ENCODE results near the gene LDLRAD3.
"Not testable (repeated sequence)": the region's sequence is repeated elsewhere in the genome, so short reads cannot be mapped to it uniquely, and the experiment has no call there.

The LDLRAD3 gene

GRCh38 chr11:36026315-36026968 is 82.6 kb downstream of the LDLRAD3 start:
- no peak for DNase-seq

DNA sequence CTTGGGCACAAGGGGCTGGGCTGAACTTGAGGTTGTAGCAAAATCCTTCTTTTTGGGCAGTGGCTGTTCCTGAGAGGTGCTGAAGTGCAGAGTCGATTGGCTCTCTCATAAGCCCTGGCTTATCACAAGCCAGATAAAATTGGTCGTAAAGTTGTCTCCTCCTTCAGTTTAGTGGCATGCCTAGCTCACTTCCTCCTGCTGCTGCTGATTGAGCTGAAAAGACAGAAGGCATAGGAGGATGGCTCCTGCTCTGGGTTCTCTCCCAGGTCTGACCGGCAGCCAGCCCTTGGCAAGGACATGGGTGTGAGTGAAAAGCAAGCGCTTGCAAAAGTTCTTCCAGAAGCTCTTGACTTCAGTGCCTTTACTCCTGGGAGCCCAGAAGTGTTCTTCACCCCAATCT is 83.9 kb downstream of the LDLRAD3 start:
- DNase-seq = no peak

DNA sequence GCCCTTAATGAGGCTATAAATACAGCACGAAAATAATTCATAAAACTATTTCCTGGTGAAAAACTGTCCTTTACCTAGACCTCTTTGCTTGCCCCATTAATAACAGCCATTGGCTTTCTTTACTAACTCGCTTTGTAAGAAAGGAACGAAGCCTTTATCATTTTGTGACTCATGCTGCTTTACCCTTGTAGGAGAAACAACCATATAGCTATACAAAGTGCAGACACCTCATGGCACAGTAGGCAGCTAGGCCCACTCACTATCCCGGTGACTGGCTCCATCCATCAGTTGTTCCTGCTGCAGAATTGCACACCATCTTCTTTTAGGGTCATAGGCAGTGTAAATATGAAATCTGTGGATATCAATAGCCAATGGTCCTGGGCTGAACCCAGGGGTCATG is 85.8 kb downstream of the LDLRAD3 start:
- no peak for DNase-seq

DNA sequence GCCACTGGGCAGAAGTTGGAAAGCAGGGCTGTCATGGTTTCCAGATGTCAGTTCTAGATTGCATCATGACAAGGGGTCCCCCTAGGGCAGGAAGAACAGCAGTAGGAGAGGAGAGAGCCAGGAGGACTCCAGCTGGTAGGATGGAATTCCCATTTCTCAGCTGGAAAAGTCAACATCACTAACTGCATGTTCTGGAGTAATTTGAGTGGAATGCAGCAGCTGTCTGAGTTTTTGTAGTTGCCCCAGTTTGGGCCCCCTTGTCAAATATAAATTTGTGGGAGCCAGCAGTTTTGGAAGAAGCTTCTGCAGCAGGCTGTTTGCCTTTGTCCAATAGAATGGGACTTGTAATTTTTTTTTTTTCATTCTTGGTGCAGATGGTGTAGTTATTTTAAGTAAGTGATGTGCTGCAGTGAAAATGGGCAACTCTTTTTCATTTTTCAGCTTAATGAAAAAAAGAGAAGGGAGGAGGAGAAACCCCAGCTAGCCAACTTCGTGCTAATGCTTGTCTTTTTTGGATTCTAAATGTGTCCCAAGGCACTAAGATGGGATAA is 86.9 kb downstream of the LDLRAD3 start:
- no peak for DNase-seq

DNA sequence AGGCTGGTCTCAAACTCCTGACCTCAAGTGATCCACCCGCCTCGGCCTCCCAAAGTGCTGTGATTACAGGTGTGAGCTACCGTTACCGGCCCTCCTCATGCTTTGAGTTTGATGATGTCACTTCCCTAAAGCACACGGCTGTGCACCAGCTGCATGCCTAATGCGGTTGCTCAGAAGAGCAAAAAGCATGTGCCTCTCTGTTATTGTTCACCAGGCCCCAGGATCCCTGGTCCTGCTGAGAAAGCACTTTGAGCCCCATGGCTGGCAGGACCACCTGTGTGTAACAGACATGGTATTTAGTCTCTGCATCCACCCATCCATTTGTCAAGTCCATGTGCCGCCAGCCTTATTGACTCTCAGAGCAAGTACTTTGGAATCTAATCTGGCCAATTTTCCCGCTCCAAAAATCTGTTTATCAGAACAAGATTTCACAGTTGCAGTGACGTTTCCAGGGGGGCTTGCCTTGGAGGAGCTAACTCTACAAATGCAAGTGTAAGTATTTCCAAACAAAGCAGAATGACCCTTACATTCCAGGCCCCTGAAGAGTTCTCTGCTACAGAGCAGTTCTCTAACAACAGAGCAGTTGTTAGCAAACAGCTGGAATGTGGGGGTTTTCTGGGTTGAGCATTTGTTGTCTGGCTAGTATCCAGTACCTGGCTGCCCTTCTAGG is 89.4 kb downstream of the LDLRAD3 start:
- DNase-seq = no peak

DNA sequence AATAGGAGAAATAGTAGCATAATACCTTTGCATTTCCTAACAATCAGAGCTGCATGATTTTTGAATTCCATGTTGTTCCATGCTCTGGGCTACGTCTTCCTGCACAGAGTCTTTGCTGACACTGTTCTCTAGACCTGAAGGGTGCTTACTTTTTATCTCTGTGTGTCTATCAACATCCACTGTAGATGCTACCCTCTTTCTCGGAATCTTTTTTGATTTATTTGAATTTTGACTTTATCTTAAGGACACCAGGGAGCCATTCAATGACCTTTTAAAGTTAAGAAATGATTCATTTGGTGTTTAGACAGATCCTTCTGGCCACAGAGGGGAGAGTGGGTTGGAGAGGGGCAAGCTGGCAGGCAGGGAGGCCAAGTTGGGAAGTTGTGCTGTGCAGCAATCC is 90.1 kb downstream of the LDLRAD3 start:
- no peak for DNase-seq

GRCh38 chr11:36034551-36035331 is 90.9 kb downstream of the LDLRAD3 start:
- no peak for DNase-seq

- DNase-seq = no peak
Observed at GRCh38 chr11:36035454-36035853, 91.6 kb downstream of the LDLRAD3 start.

GRCh38 chr11:36035999-36036398 is 92.1 kb downstream of the LDLRAD3 start:
- DNase-seq = no peak

- DNase-seq = no peak
Observed at GRCh38 chr11:36037031-36037430, 93.2 kb downstream of the LDLRAD3 start.

DNA sequence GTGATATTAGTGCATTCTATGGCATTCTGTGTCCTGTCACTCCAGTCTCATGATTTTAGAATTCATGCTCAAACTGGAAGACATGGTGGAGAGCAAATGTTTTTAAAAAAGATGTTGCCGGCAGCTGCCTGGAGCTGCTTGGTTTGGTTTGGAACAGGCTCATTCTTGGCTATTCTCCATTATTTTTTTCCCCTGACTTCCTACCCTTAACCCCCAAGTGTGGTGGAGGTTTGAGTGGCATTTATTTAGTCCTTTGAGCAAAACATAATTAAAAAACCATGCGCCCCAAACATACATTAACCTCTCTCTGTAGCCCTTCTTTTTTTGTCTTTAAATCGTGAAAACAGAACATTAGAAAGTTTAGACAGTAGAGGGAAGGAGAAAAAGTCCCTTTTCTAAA is 94.7 kb downstream of the LDLRAD3 start:
- DNase-seq = no peak

- DNase-seq = no peak
Observed at GRCh38 chr11:36039471-36039870, 95.6 kb downstream of the LDLRAD3 start.

DNA sequence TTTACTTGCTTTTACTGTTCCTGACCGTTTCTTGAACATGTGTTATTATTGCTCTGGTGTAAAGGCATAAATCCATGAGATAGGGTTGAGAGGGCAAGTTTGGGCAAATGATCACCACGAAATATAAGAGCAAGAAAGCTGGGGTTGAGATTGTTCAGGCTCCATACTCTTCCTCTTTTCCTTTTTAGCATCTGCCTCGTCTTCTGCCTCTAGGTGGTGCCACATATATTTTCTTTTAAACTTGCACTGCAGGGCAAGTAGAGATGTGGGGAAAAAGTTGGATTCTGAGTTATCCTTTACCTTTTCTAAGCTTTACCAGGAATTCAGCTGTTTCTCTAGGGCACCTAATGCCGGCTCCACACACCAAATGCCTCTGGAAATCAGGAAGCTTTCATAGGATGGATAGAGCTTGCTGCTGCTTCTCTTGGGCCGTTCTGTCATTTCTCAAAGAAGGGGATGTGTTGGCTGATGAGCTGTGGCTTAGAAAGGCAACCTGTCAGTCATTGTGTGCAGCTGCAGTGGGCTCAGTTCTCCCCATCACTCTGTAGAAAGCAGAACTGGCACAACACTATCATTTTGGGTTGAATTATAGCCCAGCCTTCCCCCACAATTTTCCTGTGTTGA is 98.2 kb downstream of the LDLRAD3 start:
- no peak for DNase-seq

GRCh38 chr11:36044636-36045035 is 100.8 kb downstream of the LDLRAD3 start:
- no peak for DNase-seq

DNA sequence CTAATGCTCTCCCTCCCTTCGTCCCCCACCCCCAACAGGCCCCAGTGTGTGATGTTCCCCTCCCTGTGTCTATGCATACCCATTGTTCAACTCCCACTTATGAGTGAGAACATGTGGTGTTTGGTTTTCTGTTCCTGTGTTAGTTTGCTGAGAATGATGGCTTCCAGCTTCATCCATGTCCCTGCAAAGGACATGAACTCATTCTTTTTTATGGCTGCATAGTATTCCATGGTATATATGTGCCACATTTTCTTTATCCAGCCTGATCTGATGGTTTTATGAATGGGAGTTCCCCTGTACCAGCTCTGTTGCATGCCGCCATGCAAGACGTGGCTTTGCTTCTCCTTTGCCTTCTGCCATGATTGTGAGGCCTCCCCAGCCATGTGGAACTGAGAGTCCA is 102.1 kb downstream of the LDLRAD3 start:
- DNase-seq = not testable (repeated sequence)

- DNase-seq = no peak
Observed at GRCh38 chr11:36046932-36047331, 103.1 kb downstream of the LDLRAD3 start.

GRCh38 chr11:36047344-36047743 is 103.5 kb downstream of the LDLRAD3 start:
- no peak for DNase-seq

DNA sequence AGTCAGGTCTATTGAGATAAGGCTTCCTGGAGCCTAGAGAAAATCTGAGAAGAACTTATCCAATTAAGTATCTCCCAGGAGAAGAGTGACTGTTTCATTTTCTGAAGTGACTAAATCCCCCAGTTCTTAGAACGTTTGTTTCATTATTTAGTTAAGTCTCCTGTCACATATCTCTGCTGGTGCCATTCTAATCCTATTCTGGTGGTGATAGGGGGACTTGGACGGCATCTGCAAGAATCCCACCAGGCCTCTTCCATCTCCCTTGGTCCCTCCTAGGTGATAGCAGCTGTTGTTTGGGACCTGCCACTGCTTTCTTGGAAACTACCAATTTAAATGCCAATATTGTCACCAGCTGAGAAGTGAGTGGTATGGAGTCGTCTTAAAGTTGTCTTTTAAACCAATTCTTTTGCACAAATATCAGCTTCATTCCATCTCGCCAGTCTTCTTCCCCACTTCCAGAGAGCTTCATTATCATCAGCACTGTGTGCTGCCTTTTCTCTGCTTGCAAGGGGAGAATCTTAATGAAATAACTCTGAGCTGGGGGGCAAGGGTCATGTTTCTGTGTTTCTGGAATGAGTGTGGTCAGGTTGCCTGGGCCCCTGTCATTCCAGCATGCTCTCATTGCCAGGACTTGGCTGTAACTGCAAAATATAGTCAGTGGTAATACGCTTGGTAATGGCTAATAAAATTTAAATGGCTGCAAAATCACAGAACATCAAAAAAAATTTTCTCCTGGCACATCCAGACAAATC is 104.8 kb downstream of the LDLRAD3 start:
- no peak for DNase-seq

DNA sequence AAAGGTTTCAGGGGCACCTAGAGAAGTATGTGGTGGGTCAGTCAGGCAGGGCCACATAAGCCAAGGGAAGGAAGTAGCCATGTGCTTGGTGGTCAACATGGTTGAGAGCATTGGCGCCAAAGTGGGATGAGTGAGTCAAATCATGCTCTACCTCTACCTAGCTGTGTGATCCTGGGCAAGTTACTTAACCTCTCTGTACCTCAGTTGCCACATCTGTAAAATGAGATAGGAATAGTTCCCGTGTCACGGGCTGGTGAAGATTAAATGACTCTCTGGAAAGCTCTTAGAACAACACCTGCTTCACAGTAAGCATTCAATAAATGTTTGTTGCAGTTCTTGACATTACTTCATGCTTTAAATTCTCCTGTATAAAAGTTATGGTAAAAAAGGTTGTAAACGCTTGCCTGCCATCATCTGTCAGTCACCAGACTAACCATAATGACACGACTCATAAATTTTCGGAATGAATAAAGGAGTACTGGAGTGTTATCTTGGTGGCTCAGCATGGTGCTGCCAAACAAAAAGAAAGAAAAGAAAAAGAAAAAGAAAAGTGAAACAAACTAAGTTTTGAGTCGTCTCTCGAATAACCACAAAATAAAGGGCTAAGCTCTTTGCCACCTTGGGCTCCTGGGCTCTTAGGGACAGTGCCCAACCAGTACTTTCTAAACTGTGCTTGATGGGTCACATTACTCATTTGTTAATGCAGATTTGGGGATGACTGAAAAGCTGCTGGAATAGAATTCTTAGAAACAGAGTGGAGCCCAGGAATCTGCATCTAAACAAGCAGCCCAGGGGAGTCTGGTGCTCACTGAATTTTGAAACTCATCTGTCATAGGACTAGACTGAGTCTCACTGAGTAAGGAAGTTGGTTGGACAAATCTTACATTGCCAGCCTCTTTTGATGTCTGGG is 107.6 kb downstream of the LDLRAD3 start:
- DNase-seq = no peak

DNA sequence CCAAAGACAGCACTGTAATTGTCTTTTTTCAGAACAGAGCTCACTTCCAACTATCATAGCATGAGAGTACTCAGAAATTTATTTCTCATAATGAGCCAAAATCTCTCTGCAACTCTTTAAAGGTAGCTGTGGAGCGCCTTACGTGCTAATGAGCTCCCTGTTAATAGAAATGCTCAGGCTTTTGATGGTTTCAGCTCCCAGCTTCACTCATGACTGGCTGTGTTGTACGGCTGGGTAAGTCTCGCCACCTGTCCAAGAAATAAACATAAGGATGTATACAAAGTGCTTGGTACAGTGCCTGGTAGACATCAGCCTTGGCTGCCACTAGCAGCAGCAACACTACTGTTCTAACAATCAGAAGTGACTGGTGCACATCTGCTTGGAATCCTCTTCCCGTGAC is 109.4 kb downstream of the LDLRAD3 start:
- DNase-seq = no peak

- DNase-seq = no peak
Observed at GRCh38 chr11:36053862-36054261, 110.0 kb downstream of the LDLRAD3 start.
